ENCODE data around the gene CCDC169.

GRCh38 chr13:36297366-36298338, at the start of gene CCDC169:
- TF ChIP-seq TAF1 (IDR thresholded peaks at IDR 0.05; ENCODE audit: borderline replicate concordance, low read depth, low read length) (no peak), POLR2A (IDR thresholded peaks at IDR 0.05; ENCODE audit: low read depth, low read length) (no peak), POLR2AphosphoS5 (IDR thresholded peaks at IDR 0.05; ENCODE audit: low read depth, low read length) (no peak)
